ENCODE measurements around the gene MECR.

Gene MECR

GRCh38 chr1:29266912-29267311, 36.2 kb upstream of the MECR start:
- H3K27ac ChIP-seq: no peak overlapping the region
- H3K27me3 ChIP-seq (ENCODE audit: insufficient read depth, low read depth, severe bottlenecking): no peaks in the 10 kb centered on the region
- TF ChIP-seq CTCF (IDR thresholded peaks at IDR 0.05; ENCODE audit: low read depth, low read length): no peak
- no peaks in the 10 kb centered on the region for H3K9me3 ChIP-seq (ENCODE audit: severe bottlenecking)
- no peak overlapping the region for H3K4me3 ChIP-seq (ENCODE audit: low read depth, low read length)
- no peak for DNase-seq
- H3K36me3 ChIP-seq: peaks cover 25% of the 10 kb centered on the region

DNA sequence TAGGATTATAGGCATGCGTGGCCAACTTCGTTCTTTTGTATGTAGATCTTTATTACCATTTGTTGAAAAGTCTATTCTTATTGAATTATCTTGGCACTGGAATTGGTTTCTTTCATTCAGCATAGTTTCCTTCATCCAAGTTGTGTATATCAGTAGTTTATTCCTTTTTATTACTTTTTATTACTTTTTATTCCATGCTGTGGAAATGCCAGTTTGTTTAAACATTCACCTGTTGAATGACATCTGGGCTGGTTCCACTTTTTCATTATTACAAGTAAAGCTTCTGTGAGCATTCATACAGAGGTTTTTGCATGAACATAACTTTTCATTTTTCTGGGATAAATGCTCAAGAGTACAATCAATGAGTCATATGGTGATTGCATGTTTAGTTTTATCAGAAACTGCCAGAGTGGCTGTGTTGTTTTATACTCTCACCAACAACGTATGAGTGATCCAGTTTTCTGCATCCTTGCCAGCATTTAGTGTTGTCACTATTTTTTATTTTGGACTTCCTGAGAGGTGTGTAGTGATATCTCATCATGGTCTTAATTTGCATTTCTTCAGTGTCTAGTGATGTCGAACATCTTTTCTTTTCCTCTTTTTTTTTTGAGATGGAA, 34.1 kb upstream of the MECR start:
- no peak for DNase-seq
- Histone ChIP-seq H3K9me3 (ENCODE audit: severe bottlenecking) (no peaks in the 10 kb centered on the region), H3K4me3 (ENCODE audit: low read depth, low read length) (no peak overlapping the region), H3K27me3 (ENCODE audit: insufficient read depth, low read depth, severe bottlenecking) (no peaks in the 10 kb centered on the region), H3K36me3 (peaks cover 29% of the 10 kb centered on the region), H3K27ac (no peak overlapping the region)
- no peak for TF ChIP-seq CTCF (IDR thresholded peaks at IDR 0.05; ENCODE audit: low read depth, low read length)

DNA sequence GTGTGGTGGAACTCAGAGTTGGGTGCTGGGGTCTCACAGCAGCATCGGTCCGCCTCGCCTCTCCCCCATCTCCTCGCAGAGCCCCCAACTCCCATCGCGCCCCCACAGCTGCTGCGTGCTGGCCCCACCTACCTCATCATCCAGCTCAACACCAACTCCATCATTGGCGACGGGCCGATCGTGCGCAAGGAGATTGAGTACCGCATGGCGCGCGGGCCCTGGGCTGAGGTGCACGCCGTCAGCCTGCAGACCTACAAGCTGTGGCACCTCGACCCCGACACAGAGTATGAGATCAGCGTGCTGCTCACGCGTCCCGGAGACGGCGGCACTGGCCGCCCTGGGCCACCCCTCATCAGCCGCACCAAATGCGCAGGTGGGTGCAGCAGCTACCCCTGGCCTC, 29.8 kb upstream of the MECR start:
- no peaks in the 10 kb centered on the region for H3K27me3 ChIP-seq (ENCODE audit: insufficient read depth, low read depth, severe bottlenecking)
- H3K36me3 ChIP-seq: peaks cover 29% of the 10 kb centered on the region
- TF ChIP-seq CTCF (IDR thresholded peaks at IDR 0.05; ENCODE audit: low read depth, low read length): no peak
- H3K9me3 ChIP-seq (ENCODE audit: severe bottlenecking): no peaks in the 10 kb centered on the region
- H3K4me3 ChIP-seq (ENCODE audit: low read depth, low read length): no peak overlapping the region
- no peak for DNase-seq
- H3K27ac ChIP-seq: no peak overlapping the region

DNA sequence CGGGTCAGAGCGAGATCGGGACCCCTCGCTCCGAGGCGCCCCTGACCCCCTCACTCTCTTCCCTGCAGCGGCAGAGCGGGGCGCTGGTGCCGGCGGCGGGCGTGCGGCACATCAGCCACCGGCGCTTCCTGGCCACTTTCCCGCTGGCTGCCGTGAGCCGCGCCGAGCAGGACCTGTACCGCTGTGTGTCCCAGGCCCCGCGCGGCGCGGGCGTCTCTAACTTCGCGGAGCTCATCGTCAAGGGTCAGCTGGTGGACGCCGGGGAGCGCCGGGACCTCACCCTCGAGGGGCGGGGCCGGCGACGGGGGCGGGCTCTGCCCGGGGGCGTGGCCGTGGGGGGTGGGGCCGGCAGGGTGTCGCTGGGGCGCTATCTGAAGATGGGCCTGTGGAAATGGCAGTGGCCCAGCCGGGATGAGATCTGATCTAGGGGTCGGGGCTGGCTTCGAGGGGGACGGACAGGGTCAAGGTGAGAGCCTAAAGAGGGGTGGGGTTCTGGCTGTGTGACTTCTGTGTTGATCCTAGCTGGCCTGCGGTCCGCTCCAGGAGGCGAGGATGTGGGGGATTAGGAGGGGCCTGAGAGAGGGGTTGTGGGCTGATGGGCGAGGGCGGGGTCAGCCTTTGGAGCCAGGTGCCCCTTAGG, 29.2 kb upstream of the MECR start:
- Histone ChIP-seq H3K36me3 (peaks cover 29% of the 10 kb centered on the region), H3K27me3 (ENCODE audit: insufficient read depth, low read depth, severe bottlenecking) (no peaks in the 10 kb centered on the region), H3K27ac (no peak overlapping the region), H3K9me3 (ENCODE audit: severe bottlenecking) (no peaks in the 10 kb centered on the region), H3K4me3 (ENCODE audit: low read depth, low read length) (no peak overlapping the region)
- no peak for DNase-seq
- TF ChIP-seq CTCF (IDR thresholded peaks at IDR 0.05; ENCODE audit: low read depth, low read length): no peak

GRCh38 chr1:29258976-29259801, 28.5 kb upstream of the MECR start:
- no peak for DNase-seq
- no peaks in the 10 kb centered on the region for H3K27me3 ChIP-seq (ENCODE audit: insufficient read depth, low read depth, severe bottlenecking)
- no peaks in the 10 kb centered on the region for H3K9me3 ChIP-seq (ENCODE audit: severe bottlenecking)
- H3K27ac ChIP-seq: no peak overlapping the region
- TF ChIP-seq CTCF (IDR thresholded peaks at IDR 0.05; ENCODE audit: low read depth, low read length): no peak
- peaks cover 26% of the 10 kb centered on the region for H3K36me3 ChIP-seq
- H3K4me3 ChIP-seq (ENCODE audit: low read depth, low read length): no peak overlapping the region

All from WERI-Rb-1 (cell line).